ENCODE measurements around the gene NUBP2.

DNA sequence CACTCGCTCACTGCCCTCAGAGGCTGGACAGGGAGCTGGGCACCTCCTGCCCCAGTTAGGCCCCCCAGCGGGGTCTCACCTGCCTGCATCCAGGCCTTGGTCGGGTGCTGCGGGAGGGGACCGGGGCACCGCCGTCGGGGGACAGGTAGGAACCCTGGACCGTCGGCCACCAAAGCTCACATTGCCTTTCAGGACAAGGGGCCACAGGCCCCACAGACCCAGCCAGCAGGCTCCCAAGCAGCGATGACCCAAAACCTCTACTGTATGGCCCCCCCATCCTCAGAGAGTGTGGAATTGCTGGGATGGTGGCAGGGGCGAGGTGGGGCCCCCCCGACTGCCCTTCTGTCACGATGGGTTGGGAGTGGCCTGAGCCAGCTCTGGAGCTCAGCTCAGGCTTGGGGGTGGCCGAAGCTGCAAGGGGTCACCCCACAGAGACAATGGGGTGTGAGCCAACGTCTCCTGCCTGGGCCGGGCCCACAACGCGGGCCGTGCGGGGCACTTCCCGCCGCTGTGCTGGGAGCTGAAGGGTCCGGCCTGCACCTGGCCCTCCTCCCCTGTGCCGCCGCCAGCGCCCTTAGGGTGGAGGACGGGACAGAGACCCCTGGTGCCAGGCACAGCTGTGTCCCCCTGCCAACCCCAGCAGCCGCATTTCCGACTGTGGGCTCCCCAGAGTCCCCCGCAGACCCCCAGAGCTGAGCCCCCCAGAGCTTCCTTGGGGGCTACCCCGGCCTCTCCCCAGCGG is 10.2 kb downstream of the NUBP2 start:
- TF ChIP-seq POLR2AphosphoS5 (IDR thresholded peaks at IDR 0.05; ENCODE audit: low read depth, low read length): no peak
- no peak for TF ChIP-seq FOXP2 (optimal IDR thresholded peaks at IDR 0.05; ENCODE audit: borderline replicate concordance, extremely low read depth, extremely low read length, insufficient read depth)

All from PFSK-1 (cell line).